Endothelial cell of umbilical vein (primary cell): Measurements from ENCODE around the gene MUTYH. TPM values are rescaled to one million over a fixed set of nuclear protein-coding genes. Genes with fewer than 3 reads are reported as not detected.
"Not testable (repeated sequence)": the region's sequence is repeated elsewhere in the genome, so short reads cannot be mapped to it uniquely, and the experiment has no call there.

Experiments
- BruUV-seq: library from RNA; stranded (reverse); fragments of 400-500 nt; replicated peaks from 2 replicates; lab custom pipeline; 2021; lab: Mats Ljungman, UMichigan
- CTCF ChIA-PET: fragments of 300-600, 350-600 bp; sonication (Branson Sonifier 250); formaldehyde crosslinking; loops from one replicate; lab custom pipeline; 2021; ENCODE audit warnings: antibody characterized with exemption, inconsistent platforms; lab: Charles Lee
- POLR2A ChIA-PET: fragments of 300-600, 350-600 bp; sonication (Branson Sonifier 250); formaldehyde crosslinking; loops from one replicate; lab custom pipeline; 2021; ENCODE audit warnings: antibody characterized with exemption, inconsistent platforms; lab: Charles Lee
- DNase-seq: peaks from one replicate; pipeline ENCODE4 v3.0.0-alpha.2; 2011; ENCODE audit warnings: low read depth, low spot score
- FAIRE-seq: peaks from 2 replicates; lab custom pipeline; 2011; peaks lifted over from hg19 to GRCh38; lab: Jason Lieb, UNC
- H2AFZ ChIP-seq: 2 replicates; pipeline ENCODE4 v1.6.0; 2012; ENCODE audit warnings: low read depth, low read length, control low read depth, inconsistent platforms
- H3K27ac ChIP-seq: 2 replicates; pipeline ENCODE4 v1.5.1; 2011; ENCODE audit warnings: low read depth, mild to moderate bottlenecking, control low read depth, low read length, moderate library complexity; ENCODE audit not compliant: insufficient read depth
- H3K27me3 ChIP-seq, 2 experiments: 2 replicates each; pipeline versions ENCODE4 v1.6.0 to v1.6.1; 2011; ENCODE audit warnings: low read length in 2 of 2, mixed read lengths in 1 of 2; ENCODE audit not compliant: control insufficient read depth in 2 of 2, insufficient read depth in 2 of 2
- H3K36me3 ChIP-seq, 2 experiments: 2 replicates in 1 of 2; 3 replicates in 1 of 2; pipeline ENCODE4 v1.5.1; 2011; ENCODE audit warnings: low read length in 2 of 2, mild to moderate bottlenecking in 1 of 2, moderate library complexity in 1 of 2; ENCODE audit not compliant: control insufficient read depth in 2 of 2, insufficient read depth in 2 of 2; ENCODE audit errors: extremely low read depth in 1 of 2
- H3K4me1 ChIP-seq: 3 replicates; pipeline ENCODE4 v1.5.1; 2011; ENCODE audit warnings: mild to moderate bottlenecking, low read length; ENCODE audit not compliant: control insufficient read depth, insufficient read depth; ENCODE audit errors: extremely low read depth
- H3K4me2 ChIP-seq: 2 replicates; pipeline ENCODE4 v1.6.1; 2011; ENCODE audit warnings: low read length, control low read depth, mixed read lengths; ENCODE audit not compliant: insufficient read depth
- H3K4me3 ChIP-seq, 3 experiments: fragments of 200-600 bp in 1 of 3; sonication (generic), shearing (Covaris generic) in 1 of 3; replicated peaks in 1 of 3; 2 replicates each; pipeline ENCODE4 v1.5.1; 2011 to 2016; ENCODE audit warnings: control low read depth in 3 of 3, low read length in 3 of 3, mild to moderate bottlenecking in 2 of 3, inconsistent platforms in 1 of 3, low read depth in 1 of 3, moderate library complexity in 1 of 3; ENCODE audit not compliant: insufficient read depth in 1 of 3
- H3K79me2 ChIP-seq: 2 replicates; pipeline ENCODE4 v1.6.0; 2012; ENCODE audit warnings: low read length, inconsistent platforms; ENCODE audit not compliant: control insufficient read depth, insufficient read depth
- H3K9ac ChIP-seq: replicated peaks from 2 replicates; pipeline ENCODE3; 2011; ENCODE audit warnings: low read length, control low read depth; ENCODE audit not compliant: insufficient read depth; ENCODE audit errors: extremely low read depth
- H3K9me1 ChIP-seq: replicated peaks from 3 replicates; pipeline ENCODE4 v1.6.0; 2011; ENCODE audit warnings: mild to moderate bottlenecking, low read length; ENCODE audit not compliant: control insufficient read depth, insufficient read depth; ENCODE audit errors: extremely low read depth
- H3K9me3 ChIP-seq: replicated peaks from 2 replicates; pipeline ENCODE4 v1.5.1; 2012; ENCODE audit warnings: low read length, inconsistent platforms; ENCODE audit not compliant: control insufficient read depth, insufficient read depth
- H4K20me1 ChIP-seq: replicated peaks from 2 replicates; pipeline ENCODE3; 2011; ENCODE audit warnings: mild to moderate bottlenecking, low read length; ENCODE audit not compliant: control insufficient read depth, insufficient read depth; ENCODE audit errors: extremely low read depth
- FOS ChIP-seq: IDR thresholded peaks from 2 replicates; pipeline ENCODE4 v1.6.1; 2011; ENCODE audit warnings: mild to moderate bottlenecking, low read length, moderate library complexity, borderline replicate concordance; ENCODE audit not compliant: insufficient read depth
- JUN ChIP-seq: IDR thresholded peaks from 2 replicates; pipeline ENCODE4 v1.6.1; 2011; ENCODE audit warnings: borderline replicate concordance, low read depth; ENCODE audit not compliant: insufficient read length, insufficient read depth
- MYC ChIP-seq: IDR thresholded peaks from one replicate; pipeline ENCODE4 v1.6.1; 2011; ENCODE audit warnings: mild to moderate bottlenecking, low read depth, low read length
- POLR2A ChIP-seq: IDR thresholded peaks from 2 replicates; pipeline ENCODE4 v1.6.1; 2012; ENCODE audit warnings: low read depth, mild to moderate bottlenecking, control low read depth, low read length
- POLR2AphosphoS5 ChIP-seq: IDR thresholded peaks from 2 replicates; pipeline ENCODE4 v1.6.1; 2012; ENCODE audit warnings: low read depth, mild to moderate bottlenecking, control low read depth, low read length, moderate library complexity; ENCODE audit not compliant: insufficient read depth
- dilution Hi-C: fragments of 300-500 bp; cut with MboI; formaldehyde crosslinking; loops from one replicate; pipeline ENCODE4 v1.15.0; 2019; ENCODE audit warnings: low sequenced_read_pairs; ENCODE audit not compliant: extremely low pct_ligation_motif_present
- intact Hi-C: fragments of 100-400 bp; cut with micrococcal nuclease; formaldehyde crosslinking; loops from one replicate; pipeline ENCODE4 v1.10.0; 2022
- polyA plus RNA-seq, 4 experiments: library from polyadenylated mRNA; depleted of rRNA in 3 of 4; stranded (reverse) in 3 of 4; unstranded in 1 of 4; fragments of >200 nt; gene quantifications; 2 replicates each; pipeline versions ENCODE4 v1.2.1 to v1.2.3, GENCODE V29; 2011 to 2012; ENCODE audit warnings: missing spikeins in 1 of 4
- total RNA-seq: library from RNA; stranded (reverse); gene quantifications from 2 replicates; pipeline ENCODE4 v1.2.3, GENCODE V29; 2021
- TF ChIP-seq, protein P1 (sequence below), 2 donors: IDR thresholded peaks; 1 replicate in 1 of 2; 2 replicates in 1 of 2; pipeline ENCODE4 v1.5.1; 2011; ENCODE audit warnings: low read length in 2 of 2, mild to moderate bottlenecking in 2 of 2, moderate library complexity in 2 of 2, control low read depth in 1 of 2, inconsistent platforms in 1 of 2, low read depth in 1 of 2; ENCODE audit not compliant: insufficient read depth in 1 of 2; ENCODE audit errors: extremely low read depth in 1 of 2
- TF ChIP-seq, protein P2 (sequence below): IDR thresholded peaks from 2 replicates; pipeline ENCODE4 v1.6.1; 2011; ENCODE audit not compliant: insufficient read depth, insufficient read length

MUTYH gene
- total and polyA plus RNA-seq, 2 donors (not counting 3 experiments of a cell fraction or from before 2014, with no cell fraction given) = 12.3 to 16.6 TPM

DNA sequence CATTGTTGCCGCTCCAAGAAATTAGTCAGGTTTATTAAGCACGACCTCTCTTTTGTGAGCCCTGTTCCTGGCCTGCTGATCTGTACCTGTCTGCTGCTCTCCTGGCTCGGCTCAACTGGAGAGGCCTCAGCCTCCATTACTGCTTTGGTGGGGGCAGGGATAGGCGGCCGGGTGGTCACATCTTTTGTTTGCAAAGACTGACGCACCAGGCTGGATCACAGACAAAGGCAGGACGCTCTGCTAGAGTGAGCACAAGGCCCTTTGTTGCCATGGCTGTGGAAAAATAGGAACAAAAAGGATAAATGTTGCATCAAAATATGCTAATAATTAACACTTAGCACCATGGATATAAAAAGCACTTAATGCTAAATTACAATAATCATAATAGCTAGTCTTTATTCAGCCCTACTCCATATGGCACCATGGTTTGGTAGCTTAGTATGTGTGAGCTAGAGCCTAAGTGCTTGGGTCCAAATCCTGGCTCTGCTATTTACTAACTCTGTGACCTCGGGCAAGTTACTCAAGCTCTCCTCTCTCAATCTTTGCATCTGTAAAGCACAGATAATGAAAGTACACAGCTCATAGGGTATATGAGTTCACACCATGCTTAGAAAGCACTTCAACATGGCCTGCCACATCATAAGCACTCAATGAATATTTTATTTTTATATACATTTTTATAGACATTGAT lies 42.4 kb downstream of the MUTYH start:
- intact Hi-C loops (no loop called here), dilution Hi-C loops (no loop called here)
- no peak overlapping the region for H3K4me2 ChIP-seq
- no peaks in the 10 kb centered on the region for H3K4me1 ChIP-seq
- no peak overlapping the region for H3K9ac ChIP-seq
- DNase-seq (no peak), FAIRE-seq (no peak)
- ChIA-PET CTCF (interaction anchor here (1.0 to 9.9 kb wide), 9 partner anchors 15 to 462 kb away, joined by 3 to 556 read pairs (median 4); partner anchors contain the start of genes HECTD3, UROD and ZSWIM5), POLR2A (interaction anchor here (0.9 kb wide), 1 partner anchor 32 kb away, joined by 3 read pairs; no protein-coding TSS in a partner anchor)
- H3K4me3 ChIP-seq = no peak overlapping the region
- no peaks in the 10 kb centered on the region for H3K9me1 ChIP-seq
- BruUV-seq = no TSS peak
- H3K9me3 ChIP-seq = no peaks in the 10 kb centered on the region
- TF ChIP-seq FOS = no peak
- TF ChIP-seq MYC = no peak
- TF ChIP-seq POLR2AphosphoS5 = no peak
- TF ChIP-seq JUN = no peak
- no peak for TF ChIP-seq POLR2A
- H2AFZ ChIP-seq = no peak overlapping the region
- H3K79me2 ChIP-seq = no peaks in the 10 kb centered on the region
- no peaks in the 10 kb centered on the region for H4K20me1 ChIP-seq
- H3K36me3 ChIP-seq = no peaks in the 10 kb centered on the region
- no peak overlapping the region for H3K27ac ChIP-seq
- no peaks in the 10 kb centered on the region for H3K27me3 ChIP-seq

DNA sequence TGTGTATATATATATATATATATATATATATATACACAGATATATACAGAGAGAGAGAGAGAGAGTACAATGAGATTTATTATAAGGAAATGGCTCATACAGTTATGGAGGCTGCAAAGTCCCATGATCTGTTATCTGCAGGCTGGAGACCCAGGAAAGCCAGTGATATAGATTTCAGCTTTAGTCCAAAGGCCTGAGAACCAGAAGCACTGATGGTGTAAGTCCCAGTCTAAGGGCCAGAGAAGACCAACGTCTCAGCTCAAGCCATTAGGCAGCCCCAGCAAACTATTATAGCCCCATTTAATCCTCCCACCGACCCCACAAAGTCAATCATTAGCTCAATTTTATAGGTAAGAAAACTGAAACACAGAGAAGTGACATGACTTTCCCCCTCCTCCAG lies 48.5 kb downstream of the MUTYH start:
- POLR2A ChIA-PET = no interaction called here
- H3K4me2 ChIP-seq = no peak overlapping the region
- DNase-seq (no peak), FAIRE-seq (no peak)
- H3K4me1 ChIP-seq = no peaks in the 10 kb centered on the region
- H3K36me3 ChIP-seq = no peaks in the 10 kb centered on the region
- no TSS peak for BruUV-seq
- H2AFZ ChIP-seq = no peak overlapping the region
- no peak overlapping the region for H3K9ac ChIP-seq
- no peaks in the 10 kb centered on the region for H3K9me1 ChIP-seq
- H3K79me2 ChIP-seq = no peaks in the 10 kb centered on the region
- H3K9me3 ChIP-seq = no peaks in the 10 kb centered on the region
- H4K20me1 ChIP-seq = no peaks in the 10 kb centered on the region
- intact Hi-C loops = no loop called here
- H3K27me3 ChIP-seq = no peaks in the 10 kb centered on the region
- no peak overlapping the region for H3K4me3 ChIP-seq
- H3K27ac ChIP-seq = no peak overlapping the region
- TF ChIP-seq, protein P1, sequence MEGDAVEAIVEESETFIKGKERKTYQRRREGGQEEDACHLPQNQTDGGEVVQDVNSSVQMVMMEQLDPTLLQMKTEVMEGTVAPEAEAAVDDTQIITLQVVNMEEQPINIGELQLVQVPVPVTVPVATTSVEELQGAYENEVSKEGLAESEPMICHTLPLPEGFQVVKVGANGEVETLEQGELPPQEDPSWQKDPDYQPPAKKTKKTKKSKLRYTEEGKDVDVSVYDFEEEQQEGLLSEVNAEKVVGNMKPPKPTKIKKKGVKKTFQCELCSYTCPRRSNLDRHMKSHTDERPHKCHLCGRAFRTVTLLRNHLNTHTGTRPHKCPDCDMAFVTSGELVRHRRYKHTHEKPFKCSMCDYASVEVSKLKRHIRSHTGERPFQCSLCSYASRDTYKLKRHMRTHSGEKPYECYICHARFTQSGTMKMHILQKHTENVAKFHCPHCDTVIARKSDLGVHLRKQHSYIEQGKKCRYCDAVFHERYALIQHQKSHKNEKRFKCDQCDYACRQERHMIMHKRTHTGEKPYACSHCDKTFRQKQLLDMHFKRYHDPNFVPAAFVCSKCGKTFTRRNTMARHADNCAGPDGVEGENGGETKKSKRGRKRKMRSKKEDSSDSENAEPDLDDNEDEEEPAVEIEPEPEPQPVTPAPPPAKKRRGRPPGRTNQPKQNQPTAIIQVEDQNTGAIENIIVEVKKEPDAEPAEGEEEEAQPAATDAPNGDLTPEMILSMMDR (IDR thresholded peaks at IDR 0.05; ENCODE audit: extremely low read depth in 1 of 2, insufficient read depth in 1 of 2, low read depth in 1 of 2, low read length in 2 of 2) = no peak
- TF ChIP-seq, protein P2, sequence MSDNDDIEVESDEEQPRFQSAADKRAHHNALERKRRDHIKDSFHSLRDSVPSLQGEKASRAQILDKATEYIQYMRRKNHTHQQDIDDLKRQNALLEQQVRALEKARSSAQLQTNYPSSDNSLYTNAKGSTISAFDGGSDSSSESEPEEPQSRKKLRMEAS = no peak
- TF ChIP-seq POLR2AphosphoS5 (no peak), POLR2A (no peak), JUN (no peak)
- dilution Hi-C loops = no loop called here
- CTCF ChIA-PET = interaction anchor here (0.6 to 3.1 kb wide), 6 partner anchors 8 to 277 kb away, joined by 3 to 14 read pairs (median 4); no protein-coding TSS in a partner anchor

DNA sequence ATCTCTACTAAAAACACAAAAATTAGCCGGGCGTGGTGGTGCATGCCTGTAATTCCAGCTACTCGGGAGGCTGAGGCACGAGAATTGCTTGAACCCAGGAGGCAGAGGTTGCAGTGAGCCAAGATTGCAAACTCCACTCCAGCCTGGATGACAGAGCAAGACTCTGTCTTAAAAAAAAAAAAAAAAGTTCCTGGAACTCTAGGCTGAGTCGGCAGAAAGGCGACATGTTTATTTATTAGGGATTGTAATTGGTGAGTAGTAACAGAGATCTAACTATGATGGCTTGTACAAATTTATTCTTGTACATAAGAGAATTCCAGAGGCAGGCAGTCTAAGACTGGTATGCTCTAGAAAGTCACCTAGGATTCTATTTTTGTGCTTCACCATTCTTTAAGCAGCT lies 49.2 kb downstream of the MUTYH start:
- POLR2A ChIA-PET, H3K79me2 ChIP-seq, H3K9me3 ChIP-seq, H3K4me2 ChIP-seq, FAIRE-seq, intact Hi-C loops, DNase-seq, H3K36me3 ChIP-seq, H2AFZ ChIP-seq, H3K4me1 ChIP-seq, H3K27ac ChIP-seq, dilution Hi-C loops, H3K9me1 ChIP-seq, H3K27me3 ChIP-seq, H4K20me1 ChIP-seq, BruUV-seq, H3K4me3 ChIP-seq, H3K9ac ChIP-seq: not testable (repeated sequence)
- CTCF ChIA-PET = interaction anchor here (1.2 to 3.1 kb wide), 3 partner anchors 8 to 277 kb away, joined by 5 to 14 read pairs (median 9); no protein-coding TSS in a partner anchor
